ENCODE results near the gene PTTG1IP2.

GRCh38 chr7:90433221-90433620 lies 36.2 kb upstream of the PTTG1IP2 start:
- TF ChIP-seq RAD21 (IDR thresholded peaks at IDR 0.05; ENCODE audit: low read depth) (no peak), CBX3 (IDR thresholded peaks at IDR 0.05; ENCODE audit: low read depth) (no peak), POLR2A (IDR thresholded peaks at IDR 0.05; ENCODE audit: borderline replicate concordance, extremely low read depth, insufficient read depth, insufficient read length) (no peak), SIN3A (IDR thresholded peaks at IDR 0.05; ENCODE audit: low read depth) (no peak), POLR2AphosphoS5 (IDR thresholded peaks at IDR 0.05; ENCODE audit: low read depth, low read length) (no peak), EZH2 (IDR thresholded peaks at IDR 0.05) (no peak), CTCF (IDR thresholded peaks at IDR 0.05 in 2 of 3, conservative IDR thresholded peaks at IDR 0.05 in 1 of 3; ENCODE audit: borderline replicate concordance in 1 of 3, insufficient read depth in 1 of 3, low read depth in 2 of 3, low read length in 2 of 3) (no peak), EZH2phosphoT487 (IDR thresholded peaks at IDR 0.05; ENCODE audit: borderline replicate concordance) (no peak)

Measured in HCT116 (cell line).